GM19240 (cell line): Measurements from ENCODE around the gene CENPV.
"Not testable (repeated sequence)": the region's sequence is repeated elsewhere in the genome, so short reads cannot be mapped to it uniquely, and the experiment has no call there.

Experiments
- DNase-seq: peaks from one replicate; pipeline ENCODE4 v3.0.0; 2011; ENCODE audit warnings: low spot score; ENCODE audit not compliant: insufficient read length

CENPV gene

DNA sequence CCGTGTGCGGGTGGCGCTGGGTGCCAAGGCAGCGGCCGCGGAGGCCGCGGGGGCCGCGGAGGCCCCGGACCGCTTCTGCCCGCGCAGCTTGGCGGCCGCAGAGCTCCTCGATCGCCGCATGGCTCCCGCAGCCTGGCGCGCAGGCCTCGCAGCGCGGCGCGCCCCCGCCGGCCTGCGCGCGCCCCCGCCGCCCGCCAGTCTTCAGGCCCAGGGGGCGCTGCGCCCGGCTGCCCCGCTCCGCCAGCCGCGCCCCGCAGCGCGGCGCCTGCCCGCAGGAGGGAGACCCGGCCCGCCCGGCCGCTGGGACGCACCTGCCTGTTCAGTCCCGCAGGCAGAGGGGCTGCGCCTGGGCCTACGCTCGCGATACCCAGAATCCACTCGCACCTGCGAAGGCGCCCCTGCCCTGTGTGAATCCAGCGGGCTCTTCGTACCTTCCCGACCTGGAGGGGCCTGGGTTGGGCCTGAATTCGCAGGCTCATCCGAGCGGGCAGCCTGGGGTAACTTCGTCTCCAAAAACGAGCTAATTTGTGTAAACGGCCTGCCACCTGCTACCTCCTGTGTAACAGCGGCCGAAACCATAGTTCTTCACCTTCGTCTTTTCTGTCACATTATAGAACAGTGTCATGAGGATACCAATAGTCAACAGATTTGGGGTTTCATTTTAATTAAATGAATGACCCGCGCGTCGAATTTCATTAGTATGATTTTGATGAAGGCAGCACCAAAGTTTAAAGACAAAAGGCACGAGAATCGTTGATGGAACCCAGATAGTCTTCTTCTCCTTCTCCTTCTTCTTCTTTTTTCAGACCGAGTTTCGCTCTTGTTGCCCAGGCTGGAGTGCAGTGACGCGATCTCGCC lies at the start of gene CENPV:
Gene CENPV, minus strand, starts transcription at position 153 of the 858 bp plus-strand sequence. Its CDS starts 33 bp downstream, at position 120.
- peak; percentile 47 for DNase-seq

DNA sequence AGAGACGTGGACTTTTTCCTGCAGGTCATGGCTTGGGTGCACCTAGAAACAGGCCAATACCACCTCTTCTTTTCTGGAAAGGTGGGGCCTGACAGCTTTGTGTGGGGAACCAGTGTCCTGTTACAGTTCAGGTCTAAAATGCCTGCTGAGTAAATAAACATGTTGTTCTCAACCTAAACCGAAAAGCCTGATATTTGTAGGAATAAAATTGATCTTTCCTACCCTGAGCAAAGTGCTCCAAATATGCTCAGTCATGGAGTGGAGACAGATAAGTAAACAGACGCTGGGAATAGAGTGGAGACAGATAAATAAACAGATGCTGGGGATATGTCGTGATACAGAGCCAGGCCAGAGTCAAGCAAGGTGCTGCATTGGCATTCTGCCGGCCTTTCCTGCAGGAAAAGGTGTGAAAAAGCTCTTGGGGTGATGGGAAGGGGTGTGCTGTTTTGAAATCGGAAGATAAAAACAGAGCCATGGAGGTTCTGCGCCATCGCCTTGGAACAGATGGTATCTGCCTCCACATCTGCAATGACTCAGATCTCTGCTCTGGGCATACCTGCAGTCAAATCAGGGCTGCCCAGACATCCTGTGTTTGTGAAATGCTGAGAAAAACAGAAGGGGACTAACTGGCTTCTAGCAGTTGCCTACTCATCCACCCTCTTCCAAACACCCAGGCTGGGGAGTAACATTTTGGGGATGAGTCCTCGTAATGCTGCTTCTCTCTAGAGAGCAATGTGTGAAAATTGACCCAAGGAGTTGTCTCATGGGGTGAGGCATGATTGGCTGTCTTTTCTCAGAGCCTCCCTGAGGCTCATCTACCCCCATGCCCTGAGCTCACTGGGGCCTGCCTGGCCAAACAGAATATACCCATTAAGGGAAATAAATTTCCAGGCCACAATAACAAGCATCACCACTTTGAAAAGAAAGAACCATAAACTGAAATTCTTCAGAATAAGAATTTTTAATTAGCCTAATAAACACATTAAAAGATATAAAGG lies 45.3 kb upstream of the CENPV start:
- peak; percentile 35 for DNase-seq

- not testable (repeated sequence) for DNase-seq
These were observed 43.4 kb upstream of the CENPV start for GRCh38 chr17:16396693-16397092.

DNA sequence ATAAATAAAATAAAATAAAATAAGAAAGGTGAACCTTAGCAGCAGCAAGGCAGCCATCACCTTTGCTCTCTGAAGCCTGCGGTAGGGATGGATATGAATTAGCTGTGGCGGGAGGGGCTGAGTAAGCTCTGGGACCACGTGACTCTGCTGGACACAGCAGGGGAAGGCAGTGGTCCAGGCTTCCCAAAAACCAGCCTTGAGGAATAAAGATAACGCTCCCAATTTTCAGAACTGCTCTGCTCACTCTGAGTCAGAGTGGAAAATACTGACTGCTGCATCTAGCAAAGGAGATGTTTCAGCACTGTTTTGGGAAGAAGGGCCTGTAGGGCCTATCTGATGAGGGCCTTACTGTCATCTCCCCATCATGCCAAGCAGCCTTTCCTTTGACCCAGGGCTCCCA lies 42.6 kb upstream of the CENPV start:
- DNase-seq = not testable (repeated sequence)

- DNase-seq = not testable (repeated sequence)
These were observed 39.2 kb upstream of the CENPV start for GRCh38 chr17:16392491-16392890.

DNA sequence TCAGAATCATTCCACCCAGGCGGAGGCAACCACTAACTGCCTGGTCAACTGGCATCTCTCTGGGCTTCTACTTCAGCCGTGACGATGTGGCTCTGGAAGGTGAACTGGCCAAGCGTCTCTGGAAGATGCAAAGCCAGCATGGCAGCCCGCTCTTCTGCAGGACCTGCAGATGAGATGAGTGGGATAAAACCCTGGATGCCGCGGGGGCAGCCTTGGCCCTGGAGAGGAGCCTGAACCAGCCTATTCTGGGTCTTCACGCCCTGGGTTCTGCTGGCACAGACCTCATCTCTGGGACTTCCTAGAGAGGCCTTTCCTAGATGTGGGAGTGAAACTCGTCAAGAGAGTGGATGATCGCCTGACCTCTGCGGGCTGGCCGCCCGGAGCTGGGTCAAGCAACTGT lies 38.2 kb upstream of the CENPV start:
- no peak for DNase-seq

DNA sequence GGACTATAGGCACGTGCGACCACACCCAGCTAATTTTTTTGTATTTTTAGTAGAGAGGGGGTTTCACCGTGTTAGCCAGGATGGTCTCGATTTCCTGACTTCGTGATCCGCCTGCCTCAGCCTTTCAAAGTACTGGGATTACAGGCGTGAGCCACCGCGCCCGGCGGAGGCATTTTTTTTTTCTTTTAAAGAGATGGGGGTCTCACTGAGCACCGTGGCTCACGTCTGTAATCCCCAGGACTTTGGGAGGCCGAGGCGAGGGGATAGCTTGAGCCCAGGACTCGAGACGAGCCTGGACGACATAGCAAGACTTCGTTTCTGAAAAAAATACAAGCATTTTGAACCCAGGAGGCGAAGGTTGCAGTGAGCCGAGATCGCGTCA lies 32.8 kb upstream of the CENPV start:
- not testable (repeated sequence) for DNase-seq

DNA sequence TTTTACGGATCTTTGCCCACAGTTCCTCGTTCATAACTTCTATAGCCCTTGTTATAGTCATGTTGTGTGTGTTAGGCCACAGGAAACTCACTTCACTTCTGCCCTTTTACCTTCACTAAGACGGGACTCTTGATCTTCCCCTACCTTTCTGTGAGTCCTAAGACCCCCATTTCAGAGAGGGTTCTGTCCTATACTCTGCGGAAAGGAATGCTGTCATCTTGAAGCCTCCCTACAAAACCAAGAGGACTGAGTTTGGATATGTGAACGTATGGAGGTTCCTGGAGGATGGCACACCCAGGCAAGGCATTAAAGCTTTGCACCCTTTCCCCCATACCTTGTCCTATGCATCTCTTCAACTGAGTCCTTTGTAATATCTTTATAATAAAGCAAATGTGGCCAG lies 31.3 kb upstream of the CENPV start:
- no peak for DNase-seq

GRCh38 chr17:16383772-16384287 lies 30.6 kb upstream of the CENPV start:
- no peak for DNase-seq

DNA sequence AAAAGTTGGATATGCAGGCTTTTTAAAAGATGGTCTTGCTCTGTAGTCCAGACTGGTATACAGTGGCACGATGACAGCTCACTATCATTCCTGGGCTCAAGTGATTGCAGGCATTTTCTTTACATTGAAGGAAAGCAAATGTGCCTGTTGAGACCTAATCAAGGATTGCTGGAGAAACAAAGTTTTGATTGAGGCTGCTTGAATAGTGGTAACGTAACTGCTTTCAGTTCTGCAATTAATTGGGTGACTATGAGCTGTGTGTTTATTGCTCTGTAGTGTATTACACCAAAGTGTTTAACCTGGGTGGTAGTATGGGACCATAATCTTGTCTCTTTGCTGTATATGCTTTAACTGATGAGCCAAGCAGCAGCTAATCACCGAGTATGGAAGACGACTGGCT lies 29.9 kb upstream of the CENPV start:
- DNase-seq = no peak

DNA sequence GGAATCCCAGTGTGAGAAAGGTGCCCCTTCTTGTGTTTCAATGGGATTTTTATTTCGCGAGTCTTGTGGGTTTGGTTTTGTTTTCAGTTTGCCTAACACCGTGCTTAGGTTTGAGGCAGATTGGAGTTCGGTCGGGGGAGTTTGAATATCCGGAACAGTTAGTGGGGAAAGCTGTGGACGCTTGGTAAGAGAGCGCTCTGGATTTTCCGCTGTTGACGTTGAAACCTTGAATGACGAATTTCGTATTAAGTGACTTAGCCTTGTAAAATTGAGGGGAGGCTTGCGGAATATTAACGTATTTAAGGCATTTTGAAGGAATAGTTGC lies 28.2 kb upstream of the CENPV start:
- DNase-seq = no peak

DNA sequence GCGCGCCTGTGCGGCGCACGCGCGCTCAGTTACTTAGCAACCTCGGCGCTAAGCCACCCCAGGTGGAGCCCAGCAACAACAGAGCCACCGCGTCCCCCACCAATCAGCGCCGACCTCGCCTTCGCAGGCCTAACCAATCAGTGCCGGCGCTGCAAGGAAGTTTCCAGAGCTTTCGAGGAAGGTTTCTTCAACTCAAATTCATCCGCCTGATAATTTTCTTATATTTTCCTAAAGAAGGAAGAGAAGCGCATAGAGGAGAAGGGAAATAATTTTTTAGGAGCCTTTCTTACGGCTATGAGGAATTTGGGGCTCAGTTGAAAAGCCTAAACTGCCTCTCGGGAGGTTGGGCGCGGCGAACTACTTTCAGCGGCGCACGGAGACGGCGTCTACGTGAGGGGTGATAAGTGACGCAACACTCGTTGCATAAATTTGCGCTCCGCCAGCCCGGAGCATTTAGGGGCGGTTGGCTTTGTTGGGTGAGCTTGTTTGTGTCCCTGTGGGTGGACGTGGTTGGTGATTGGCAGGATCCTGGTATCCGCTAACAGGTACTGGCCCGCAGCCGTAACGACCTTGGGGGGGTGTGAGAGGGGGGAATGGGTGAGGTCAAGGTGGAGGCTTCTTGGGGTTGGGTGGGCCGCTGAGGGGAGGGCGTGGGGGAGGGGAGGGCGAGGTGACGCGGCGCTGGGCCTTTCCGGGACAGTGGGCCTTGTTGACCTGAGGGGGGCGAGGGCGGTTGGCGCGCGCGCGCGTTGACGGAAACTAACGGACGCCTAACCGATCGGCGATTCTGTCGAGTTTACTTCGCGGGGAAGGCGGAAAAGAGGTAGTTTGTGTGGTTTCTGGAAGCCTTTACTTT lies 27.6 kb upstream of the CENPV start, which contains the start of gene UBB:
Gene UBB, plus strand, starts transcription at position 452 of the 856 bp plus-strand sequence. CDS start 817 bp downstream, outside the sequence.
- DNase-seq = peak; percentile 73

DNA sequence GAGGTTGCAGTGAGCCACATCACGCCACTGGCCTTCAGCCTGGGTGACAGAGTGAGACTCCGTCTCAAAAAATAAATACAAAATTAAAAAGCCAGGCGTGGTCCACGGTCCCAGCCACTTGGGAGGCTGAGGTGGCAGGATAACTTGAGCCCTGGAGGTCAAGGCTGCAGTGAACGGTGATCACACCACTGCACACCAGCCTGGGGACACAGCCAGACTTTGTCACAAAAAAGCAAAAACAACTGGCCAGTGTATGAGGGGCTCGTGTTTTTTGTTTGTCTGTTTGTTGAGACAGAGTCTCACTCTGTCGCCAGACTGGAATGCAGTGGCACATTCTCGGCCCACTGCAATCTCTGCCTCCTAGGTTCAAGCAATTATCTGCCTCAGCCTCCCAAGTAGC lies 26.4 kb upstream of the CENPV start:
- no peak for DNase-seq

- DNase-seq = no peak
These were observed 25.5 kb upstream of the CENPV start for GRCh38 chr17:16378636-16379282.

DNA sequence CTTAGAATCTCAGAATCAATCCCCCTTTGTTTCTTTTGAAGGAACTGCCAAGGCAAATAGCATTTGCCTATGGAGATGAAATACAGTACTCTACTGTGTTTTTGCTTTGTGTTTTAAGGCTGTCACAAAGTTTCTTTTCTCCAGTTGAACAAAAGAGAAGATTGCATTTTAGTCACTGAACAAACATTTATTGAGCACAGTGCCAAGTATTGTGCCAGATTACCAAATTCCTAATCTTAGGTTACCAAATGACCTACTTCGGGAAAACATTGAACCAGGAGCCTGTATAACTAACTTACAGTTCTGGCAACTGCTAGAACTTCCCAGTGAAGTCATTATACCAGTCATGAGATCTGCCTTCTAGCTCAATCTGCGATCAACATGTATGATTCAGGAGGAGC lies 24.7 kb upstream of the CENPV start:
- no peak for DNase-seq

DNA sequence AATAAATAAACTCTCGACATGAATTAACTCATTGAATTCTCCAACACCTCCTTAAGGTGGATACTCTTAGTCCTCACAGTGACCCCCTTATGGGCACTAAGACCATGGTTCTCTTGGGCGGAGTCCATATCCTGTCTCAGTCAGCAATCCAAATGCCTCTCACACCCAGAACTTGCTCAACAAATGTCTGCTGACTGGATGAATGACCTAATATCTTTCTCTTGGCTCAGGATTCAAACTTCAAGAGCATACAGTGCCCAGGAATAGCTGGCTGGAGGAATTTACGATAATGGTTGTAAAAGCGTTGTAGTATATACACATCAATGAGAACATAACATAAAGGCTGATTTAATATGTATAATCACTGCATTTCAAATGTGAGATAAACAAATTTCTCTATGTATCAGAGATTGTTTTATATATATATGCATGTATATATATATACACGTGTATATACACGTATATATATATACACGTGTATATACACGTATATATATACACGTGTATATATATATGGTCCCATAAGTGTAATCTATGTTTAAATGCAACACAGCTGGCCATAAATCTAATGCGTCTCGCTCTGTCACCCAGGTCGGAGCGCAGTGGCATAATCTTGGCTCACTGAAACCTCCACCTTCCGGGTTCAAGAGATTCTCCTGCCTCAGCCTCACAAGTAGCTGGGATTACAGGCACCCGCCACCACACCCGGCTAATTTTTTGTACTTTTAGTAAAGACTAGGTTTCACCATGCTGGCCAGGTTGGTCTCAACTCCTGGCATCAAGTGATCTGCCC lies 21.1 kb upstream of the CENPV start:
- no peak for DNase-seq

DNA sequence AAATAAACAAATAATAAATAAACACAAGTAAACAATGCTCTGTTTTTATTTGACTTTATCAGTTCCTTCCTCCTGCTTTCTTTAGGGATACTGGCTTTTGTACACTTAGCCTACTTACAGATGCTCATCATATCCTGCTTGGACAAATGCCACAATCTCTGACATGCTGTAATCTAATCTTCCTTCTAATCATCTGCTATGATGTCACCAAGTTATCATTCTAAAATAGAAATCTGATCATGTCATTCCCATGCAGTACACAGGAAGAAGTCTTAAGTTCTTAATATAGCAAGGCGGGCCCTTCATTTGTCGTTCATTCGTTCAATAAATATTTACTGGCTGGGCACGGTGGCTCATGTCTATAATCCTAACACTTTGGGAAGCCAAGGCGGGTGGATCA lies 18.5 kb upstream of the CENPV start:
- no peak for DNase-seq

DNA sequence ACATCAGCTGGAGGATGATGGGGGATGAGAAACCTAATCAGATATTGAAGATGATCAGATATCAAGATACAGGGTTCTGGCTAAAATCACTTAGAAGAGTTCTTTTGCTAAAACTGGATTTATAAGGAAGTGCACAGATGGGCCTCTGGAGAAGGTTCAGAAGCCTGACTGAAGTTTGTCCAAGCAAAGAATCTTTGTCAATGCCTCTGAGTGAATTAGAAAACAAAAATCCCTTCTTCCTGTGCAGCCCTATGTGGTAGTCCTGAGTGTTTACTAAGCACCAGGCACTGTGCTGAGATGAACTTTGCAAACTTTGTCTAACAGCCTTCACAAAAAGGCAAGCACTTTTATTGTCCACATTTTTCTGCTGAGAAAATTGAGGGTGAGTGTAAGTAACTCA lies 11.4 kb upstream of the CENPV start:
- no peak for DNase-seq

- DNase-seq = peak; percentile 62
These were observed 10.7 kb upstream of the CENPV start for GRCh38 chr17:16363749-16364536.
